DOHH2 (cell line): Measurements from ENCODE around the gene CR1.

Experiments
- H3F3A ChIP-seq: fragments of 200-600 bp; sonication (generic), shearing (Covaris generic); 2 replicates; pipeline ENCODE4 v1.6.0; 2016; ENCODE audit warnings: antibody characterized with exemption, mild to moderate bottlenecking; ENCODE audit not compliant: control insufficient read depth, insufficient read depth
- H3K27ac ChIP-seq: fragments of 200-600 bp; sonication (generic); 2 replicates; pipeline ENCODE4 v1.5.1; 2014; ENCODE audit warnings: low read depth, mild to moderate bottlenecking, low read length, moderate library complexity
- H3K27me3 ChIP-seq: fragments of 200-600 bp; sonication (generic); 2 replicates; pipeline ENCODE4 v1.6.1; 2014; ENCODE audit warnings: mild to moderate bottlenecking, low read length, mixed read lengths; ENCODE audit not compliant: control insufficient read depth
- H3K36me3 ChIP-seq: fragments of 200-600 bp; sonication (generic); 2 replicates; pipeline ENCODE4 v1.6.1; 2014; ENCODE audit warnings: mild to moderate bottlenecking, low read length, moderate library complexity, mixed read lengths; ENCODE audit not compliant: control insufficient read depth
- H3K4me1 ChIP-seq: fragments of 200-600 bp; sonication (generic); 2 replicates; pipeline ENCODE4 v1.6.1; 2014; ENCODE audit warnings: mild to moderate bottlenecking, low read length, mixed read lengths; ENCODE audit not compliant: control insufficient read depth
- H3K4me2 ChIP-seq: fragments of 200-600 bp; sonication (generic); 2 replicates; pipeline ENCODE4 v1.6.0; 2014; ENCODE audit warnings: mild to moderate bottlenecking, low read length, moderate library complexity
- H3K4me3 ChIP-seq: fragments of 200-600 bp; sonication (generic); 2 replicates; pipeline ENCODE4 v1.5.1; 2014; ENCODE audit warnings: mild to moderate bottlenecking, low read length, mixed read lengths
- H3K79me2 ChIP-seq: fragments of 200-600 bp; sonication (generic); 2 replicates; pipeline ENCODE4 v1.6.1; 2014; ENCODE audit warnings: mild to moderate bottlenecking, low read length, mixed read lengths; ENCODE audit not compliant: control insufficient read depth
- H3K9me2 ChIP-seq: fragments of 200-600 bp; sonication (generic); replicated peaks from 2 replicates; pipeline ENCODE4 v1.6.1; 2014; ENCODE audit warnings: mild to moderate bottlenecking, low read length, mixed read lengths; ENCODE audit not compliant: control insufficient read depth
- H3K9me3 ChIP-seq: fragments of 200-600 bp; sonication (generic); 2 replicates; pipeline ENCODE4 v1.6.1; 2014; ENCODE audit warnings: antibody characterized with exemption, low read length, mixed read lengths; ENCODE audit not compliant: control insufficient read depth, insufficient read depth
- H4K20me1 ChIP-seq: fragments of 200-600 bp; sonication (generic); 2 replicates; pipeline ENCODE4 v1.6.0; 2014; ENCODE audit warnings: low read depth, mild to moderate bottlenecking, antibody characterized with exemption, low read length, moderate library complexity; ENCODE audit not compliant: control insufficient read depth, insufficient read depth
- EZH2phosphoT487 ChIP-seq: fragments of 200-600 bp; sonication (generic); IDR thresholded peaks from 2 replicates; pipeline ENCODE4 v1.6.1; 2017; ENCODE audit warnings: borderline replicate concordance, mild to moderate bottlenecking, antibody characterized with exemption, low read length, moderate library complexity, mixed read lengths
- TF ChIP-seq, protein P1 (sequence below): fragments of 200-600 bp; sonication (generic); IDR thresholded peaks from one replicate; pipeline ENCODE4 v1.5.1; 2014; ENCODE audit warnings: antibody characterized with exemption, mild to moderate bottlenecking, low read depth, low read length; ENCODE audit not compliant: poor library complexity, severe bottlenecking

The CR1 gene

DNA sequence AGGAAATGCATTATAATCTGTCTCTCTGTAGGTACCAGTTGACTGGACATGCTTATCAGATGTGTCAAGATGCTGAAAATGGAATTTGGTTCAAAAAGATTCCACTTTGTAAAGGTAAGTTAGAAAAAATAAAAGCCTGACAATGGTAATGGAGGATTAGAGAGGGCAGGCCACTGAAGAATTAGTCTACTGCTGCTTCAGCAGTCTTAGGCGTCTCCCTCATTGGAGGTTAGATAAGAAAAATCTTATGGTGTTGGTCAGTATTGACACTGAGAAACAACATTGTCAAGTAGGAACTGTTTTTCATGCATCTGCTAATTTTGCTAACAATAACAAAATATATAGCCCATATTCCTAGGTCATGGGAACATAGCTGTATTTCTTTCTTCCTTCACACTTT is 21.7 kb upstream of the CR1 start:
- no peak for TF ChIP-seq EZH2phosphoT487
- TF ChIP-seq, protein P1, sequence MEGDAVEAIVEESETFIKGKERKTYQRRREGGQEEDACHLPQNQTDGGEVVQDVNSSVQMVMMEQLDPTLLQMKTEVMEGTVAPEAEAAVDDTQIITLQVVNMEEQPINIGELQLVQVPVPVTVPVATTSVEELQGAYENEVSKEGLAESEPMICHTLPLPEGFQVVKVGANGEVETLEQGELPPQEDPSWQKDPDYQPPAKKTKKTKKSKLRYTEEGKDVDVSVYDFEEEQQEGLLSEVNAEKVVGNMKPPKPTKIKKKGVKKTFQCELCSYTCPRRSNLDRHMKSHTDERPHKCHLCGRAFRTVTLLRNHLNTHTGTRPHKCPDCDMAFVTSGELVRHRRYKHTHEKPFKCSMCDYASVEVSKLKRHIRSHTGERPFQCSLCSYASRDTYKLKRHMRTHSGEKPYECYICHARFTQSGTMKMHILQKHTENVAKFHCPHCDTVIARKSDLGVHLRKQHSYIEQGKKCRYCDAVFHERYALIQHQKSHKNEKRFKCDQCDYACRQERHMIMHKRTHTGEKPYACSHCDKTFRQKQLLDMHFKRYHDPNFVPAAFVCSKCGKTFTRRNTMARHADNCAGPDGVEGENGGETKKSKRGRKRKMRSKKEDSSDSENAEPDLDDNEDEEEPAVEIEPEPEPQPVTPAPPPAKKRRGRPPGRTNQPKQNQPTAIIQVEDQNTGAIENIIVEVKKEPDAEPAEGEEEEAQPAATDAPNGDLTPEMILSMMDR = no peak
- Histone ChIP-seq H3K4me2 (no peak overlapping the region), H3K79me2 (no peaks in the 10 kb centered on the region), H3K9me3 (no peaks in the 10 kb centered on the region), H3K36me3 (no peaks in the 10 kb centered on the region), H3K9me2 (no peaks in the 10 kb centered on the region), H4K20me1 (no peaks in the 10 kb centered on the region), H3K27me3 (peaks cover 2% of the 10 kb centered on the region; the same call in 1 of the 2 replicates), H3F3A (no peaks in the 10 kb centered on the region), H3K4me1 (no peaks in the 10 kb centered on the region), H3K4me3 (no peak overlapping the region), H3K27ac (no peak overlapping the region)

DNA sequence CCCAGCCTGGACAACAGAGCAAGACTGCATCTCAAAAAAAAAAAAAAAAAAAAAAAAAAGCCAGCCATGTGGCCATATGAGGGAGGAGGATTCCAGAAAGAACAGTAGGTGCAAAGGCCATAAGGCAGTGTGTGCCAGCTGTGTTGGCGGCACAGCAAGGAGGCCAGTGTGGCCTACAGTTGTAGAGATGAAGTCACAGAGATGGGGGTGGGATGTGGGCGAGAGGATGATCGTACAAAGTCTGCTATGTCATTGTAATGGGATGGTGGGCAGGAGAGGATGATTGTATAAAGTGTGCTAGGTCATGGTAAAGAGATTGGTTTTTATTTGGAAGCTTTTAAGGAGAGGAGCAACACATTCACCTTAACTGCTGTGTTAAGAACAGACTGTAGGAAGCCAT is 9.8 kb upstream of the CR1 start:
- H3K9me3 ChIP-seq = no peaks in the 10 kb centered on the region
- H3K79me2 ChIP-seq = no peaks in the 10 kb centered on the region
- no peaks in the 10 kb centered on the region for H3K9me2 ChIP-seq
- no peaks in the 10 kb centered on the region for H3F3A ChIP-seq
- no peaks in the 10 kb centered on the region for H3K36me3 ChIP-seq
- no peak for TF ChIP-seq EZH2phosphoT487
- TF ChIP-seq, protein P1 = no peak
- no peak overlapping the region for H3K4me2 ChIP-seq
- no peak overlapping the region for H3K27ac ChIP-seq
- H3K4me1 ChIP-seq = no peaks in the 10 kb centered on the region
- H3K4me3 ChIP-seq = no peak overlapping the region
- H4K20me1 ChIP-seq = no peaks in the 10 kb centered on the region
- H3K27me3 ChIP-seq = no peaks in the 10 kb centered on the region

DNA sequence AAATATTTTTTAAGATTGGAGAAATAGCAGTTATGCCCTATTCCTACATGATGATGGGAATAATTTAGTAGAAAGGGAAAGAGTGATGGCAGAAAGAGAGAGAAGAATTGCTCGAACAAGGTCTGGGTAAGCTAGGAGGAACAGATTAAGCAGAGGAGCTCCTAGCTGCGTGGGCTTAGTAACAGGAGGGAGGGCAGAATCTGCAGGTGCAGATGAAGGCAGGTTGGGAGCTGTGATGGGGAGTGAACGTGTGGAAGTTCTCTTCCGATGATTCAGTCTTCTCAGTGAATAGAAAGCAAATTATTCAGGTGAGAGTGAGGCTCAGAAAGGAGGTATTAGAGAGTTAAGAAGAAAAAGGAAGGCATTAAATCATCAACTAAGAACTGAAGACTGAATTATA is 8.3 kb upstream of the CR1 start:
- no peak for TF ChIP-seq EZH2phosphoT487
- TF ChIP-seq, protein P1 = no peak
- no peaks in the 10 kb centered on the region; the same call in 1 of the 2 replicates for H3K27me3 ChIP-seq
- no peaks in the 10 kb centered on the region for H3K36me3 ChIP-seq
- no peaks in the 10 kb centered on the region for H3K9me3 ChIP-seq
- H3K79me2 ChIP-seq = no peaks in the 10 kb centered on the region
- no peaks in the 10 kb centered on the region for H4K20me1 ChIP-seq
- H3K27ac ChIP-seq = no peak overlapping the region
- no peaks in the 10 kb centered on the region for H3K4me1 ChIP-seq
- H3K4me3 ChIP-seq = no peak overlapping the region
- H3K9me2 ChIP-seq = no peaks in the 10 kb centered on the region
- no peak overlapping the region for H3K4me2 ChIP-seq
- H3F3A ChIP-seq = no peaks in the 10 kb centered on the region

- no peak for TF ChIP-seq EZH2phosphoT487
- TF ChIP-seq, protein P1 = no peak
- H3K27me3 ChIP-seq = peaks cover 44% of the 10 kb centered on the region
Observed at GRCh38 chr1:207493212-207493611, 2.7 kb upstream of the CR1 start.

More at GRCh38 chr1:207493212-207493611, 2.7 kb upstream of the CR1 start:
- H4K20me1 ChIP-seq = no peaks in the 10 kb centered on the region
- no peaks in the 10 kb centered on the region for H3K79me2 ChIP-seq
- H3K4me1 ChIP-seq = peaks cover 5% of the 10 kb centered on the region; the same call in 1 of the 2 replicates
- H3F3A ChIP-seq = no peaks in the 10 kb centered on the region
- no peaks in the 10 kb centered on the region for H3K36me3 ChIP-seq
- no peaks in the 10 kb centered on the region for H3K9me3 ChIP-seq
- no peak overlapping the region for H3K27ac ChIP-seq
- no peak overlapping the region for H3K4me3 ChIP-seq
- no peak overlapping the region for H3K4me2 ChIP-seq
- H3K9me2 ChIP-seq = no peaks in the 10 kb centered on the region
